Renal cortex interstitium (tissue), 11 donors: ENCODE data around the gene SLC6A5. TPM values are rescaled to one million over a fixed set of nuclear protein-coding genes. Genes with fewer than 3 reads are reported as not detected.
A peak's percentile ranks its signal among the peaks of the same experiment; 100 is the strongest.

Experiments
- DNase-seq, 11 donors: peaks; one replicate each; pipeline ENCODE4 v3.0.0-alpha.2; 2013; ENCODE audit warnings: low read depth in 9 of 11, low spot score in 4 of 11; ENCODE audit errors: extremely low read depth in 1 of 11
- polyA plus RNA-seq, 3 donors: library from polyadenylated mRNA; unstranded; fragments of 120-200 nt; gene quantifications; one replicate each; pipeline ENCODE4 v1.2.1, GENCODE V29; 2013; ENCODE audit not compliant: insufficient read length in 3 of 3

The SLC6A5 gene
- polyA plus RNA-seq, 3 donors: 0.15 to 0.50 (median 0.26) TPM

- DNase-seq: no peak
These were observed 4.9 kb upstream of the SLC6A5 start for GRCh38 chr11:20594274-20595061.

DNA sequence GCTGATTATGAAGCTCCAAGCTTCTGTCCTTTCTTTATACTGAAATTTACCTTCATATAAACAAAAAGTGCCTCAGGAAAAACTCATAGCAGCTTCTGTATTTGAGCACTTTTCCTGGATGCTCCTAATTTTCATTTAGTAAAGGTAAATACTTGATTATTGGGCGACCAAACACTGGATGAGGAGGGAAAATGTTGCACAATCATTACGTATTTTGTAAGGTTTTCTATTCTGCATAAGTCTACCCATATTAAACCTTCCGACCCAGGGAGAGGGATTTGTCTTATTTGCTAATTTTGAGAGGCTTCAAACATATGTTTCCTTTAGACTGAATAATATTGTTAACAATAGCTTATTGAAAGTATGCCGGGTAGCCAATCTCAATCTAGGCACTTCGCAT lies 4.3 kb upstream of the SLC6A5 start:
- DNase-seq: no peak

DNA sequence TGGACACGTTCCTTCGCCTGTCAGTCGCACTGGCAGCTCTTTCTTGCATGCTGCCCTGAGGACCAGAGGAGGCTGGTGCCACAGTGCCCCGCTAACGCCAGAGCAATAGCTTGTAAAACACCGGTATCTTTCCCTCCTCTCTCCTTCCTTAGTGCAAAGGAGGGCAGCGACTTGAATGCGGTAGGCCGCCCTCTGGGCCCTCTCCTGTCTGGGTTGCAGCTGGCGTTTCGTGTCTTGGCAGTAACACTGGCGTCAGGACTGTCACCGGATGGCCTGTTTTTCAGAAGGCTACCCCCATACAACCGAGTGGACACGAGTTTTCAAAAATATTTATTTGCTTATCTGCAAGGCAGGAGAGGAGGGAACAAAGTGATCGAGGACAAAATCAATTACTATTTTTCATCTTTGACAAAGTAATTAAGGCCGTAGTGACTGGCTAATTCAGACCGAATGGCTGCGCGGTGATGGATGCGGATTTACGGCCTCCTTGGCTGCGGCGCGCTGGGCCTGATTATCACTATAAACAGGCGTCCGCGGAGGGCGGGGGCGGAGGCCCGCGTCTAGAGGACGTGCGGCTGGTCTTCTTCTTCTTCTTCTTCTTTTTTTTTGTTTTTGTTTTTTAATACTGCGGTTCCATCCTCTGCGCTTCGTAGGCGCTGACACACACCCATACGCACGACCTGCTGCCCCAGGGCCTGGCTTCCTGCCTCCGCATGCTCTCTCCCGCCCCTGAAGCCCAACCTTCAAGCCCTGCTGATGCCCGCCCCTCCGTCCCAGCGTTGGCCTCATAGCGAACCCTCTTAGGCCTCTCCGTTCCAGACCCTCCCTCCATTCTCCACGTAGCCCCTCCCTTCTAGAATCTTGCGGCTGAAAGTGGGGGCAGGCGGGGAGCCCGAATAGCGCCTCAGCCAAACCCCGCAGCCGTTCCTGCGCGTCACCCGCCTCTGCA lies 2.9 kb upstream of the SLC6A5 start:
- DNase-seq: no peak

- no peak for DNase-seq
These were observed 2.2 kb upstream of the SLC6A5 start for GRCh38 chr11:20597154-20597679.

- no peak for DNase-seq
These were observed 1.5 kb upstream of the SLC6A5 start for GRCh38 chr11:20597680-20598484.

DNA sequence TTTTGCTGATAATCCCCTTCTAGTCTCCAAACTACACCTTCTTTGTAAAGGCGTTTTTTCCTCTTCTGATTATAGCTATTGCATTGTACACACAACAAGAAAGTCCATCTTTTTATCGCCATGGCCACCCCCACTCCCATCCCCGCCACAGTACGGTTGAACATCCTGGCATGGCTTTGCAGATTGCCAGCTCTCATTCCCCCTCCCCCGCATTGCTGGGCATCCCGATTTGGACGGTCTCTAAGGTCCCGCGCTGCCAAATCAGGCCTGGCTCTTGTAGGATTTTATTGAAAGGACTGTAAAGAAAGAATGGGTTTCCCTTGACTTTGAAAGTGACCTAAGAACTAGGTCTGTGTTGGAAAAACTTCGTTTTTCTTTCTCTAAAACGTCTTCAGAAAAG lies 916 bp upstream of the SLC6A5 start:
- DNase-seq: no peak

DNA sequence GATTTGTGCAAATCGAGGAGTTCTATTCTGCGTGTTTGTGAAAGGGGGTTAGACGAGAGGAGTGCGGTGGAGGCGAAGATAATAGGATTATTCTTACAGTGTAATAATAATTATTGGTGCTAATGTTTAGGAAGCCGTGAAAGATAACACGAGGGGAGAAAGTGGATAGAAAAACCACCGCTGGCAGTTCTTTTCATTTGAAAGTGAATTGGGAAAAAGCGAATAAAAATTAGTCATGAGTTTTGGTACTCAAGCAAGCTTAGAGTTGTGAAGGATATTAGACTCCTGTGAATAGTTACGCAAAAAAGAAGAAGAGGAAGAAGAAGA lies 575 bp downstream of the SLC6A5 start:
- no peak for DNase-seq

DNA sequence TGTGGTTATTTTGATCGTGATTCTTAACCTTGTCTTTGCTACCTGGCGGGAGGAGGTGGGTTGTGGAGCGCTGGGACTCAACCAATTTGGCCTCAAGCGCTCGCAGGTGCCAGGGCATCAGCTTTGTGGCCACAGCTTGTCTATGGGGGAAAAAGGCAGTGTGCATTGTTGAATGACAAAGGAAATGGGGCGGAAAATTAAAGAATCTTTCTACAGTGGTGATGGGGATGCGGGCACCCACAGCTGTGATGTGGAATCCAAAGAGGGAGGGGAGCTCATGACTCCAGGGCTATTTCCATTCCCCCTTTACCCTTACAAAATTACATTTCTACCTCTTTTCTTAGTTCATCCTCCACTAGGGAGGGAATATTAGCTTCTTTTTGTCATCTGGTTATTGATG lies 1.1 kb downstream of the SLC6A5 start:
- no peak for DNase-seq

DNA sequence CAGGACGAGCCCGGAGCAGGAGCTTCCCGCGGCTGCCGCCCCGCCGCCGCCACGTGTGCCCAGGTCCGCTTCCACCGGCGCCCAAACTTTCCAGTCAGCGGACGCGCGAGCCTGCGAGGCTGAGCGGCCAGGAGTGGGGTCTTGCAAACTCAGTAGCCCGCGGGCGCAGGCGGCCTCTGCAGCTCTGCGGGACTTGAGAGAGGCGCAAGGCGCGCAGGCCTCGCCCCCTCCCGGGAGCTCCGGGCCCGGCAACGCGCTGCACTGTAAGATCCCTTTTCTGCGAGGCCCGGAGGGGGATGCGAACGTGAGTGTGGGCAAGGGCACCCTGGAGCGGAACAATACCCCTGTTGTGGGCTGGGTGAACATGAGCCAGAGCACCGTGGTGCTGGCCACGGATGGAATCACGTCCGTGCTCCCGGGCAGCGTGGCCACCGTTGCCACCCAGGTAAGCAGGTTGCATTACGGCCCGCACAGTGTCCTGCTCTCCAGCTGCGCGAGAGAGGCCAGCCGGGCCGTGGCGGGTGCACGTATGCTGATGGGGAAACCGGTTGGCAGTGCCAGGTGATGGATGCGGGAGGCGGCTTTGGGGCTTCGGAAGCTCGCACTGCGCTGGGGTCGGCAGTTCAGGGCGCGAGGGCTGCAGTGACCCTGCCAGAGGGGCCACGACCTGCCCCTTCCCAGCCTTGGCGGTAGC lies 2.0 kb downstream of the SLC6A5 start:
- DNase-seq: no peak

- no peak for DNase-seq
These were observed 4.9 kb downstream of the SLC6A5 start for GRCh38 chr11:20604295-20604803.

- no peak for DNase-seq
These were observed 5.6 kb downstream of the SLC6A5 start for GRCh38 chr11:20604864-20605601.

DNA sequence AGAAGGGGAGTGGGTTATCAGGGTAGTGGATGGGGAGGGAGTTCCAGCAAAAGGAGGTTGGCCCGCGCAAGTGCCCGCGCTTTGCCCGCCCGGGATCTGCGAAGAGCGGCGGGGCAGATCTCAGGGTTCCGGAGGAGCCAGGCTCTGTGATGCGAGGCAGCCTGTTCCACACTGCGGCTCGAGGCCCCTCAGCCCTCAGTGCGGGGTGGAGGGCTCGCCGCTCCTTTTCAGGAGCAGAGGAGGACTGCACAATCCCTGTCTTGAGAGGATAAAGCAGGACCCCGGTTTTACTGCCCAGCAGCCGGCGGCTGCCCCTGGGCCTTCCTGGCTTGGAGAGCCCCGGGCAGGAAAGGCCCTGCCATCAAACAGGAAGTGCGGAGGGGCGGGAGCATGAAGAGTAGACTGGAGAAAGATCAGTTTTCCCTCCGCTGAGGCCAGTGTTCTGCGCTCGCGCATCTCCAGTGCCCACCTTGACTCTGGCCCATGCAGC lies 6.2 kb downstream of the SLC6A5 start:
- DNase-seq: no peak

GRCh38 chr11:20608934-20609333 lies 9.5 kb downstream of the SLC6A5 start:
- DNase-seq: no peak

GRCh38 chr11:20609727-20610707 lies 10.6 kb downstream of the SLC6A5 start:
- peak; percentile 42 to 74 (median 58) for DNase-seq

- no peak for DNase-seq
These were observed 11.4 kb downstream of the SLC6A5 start for GRCh38 chr11:20610825-20611224.

DNA sequence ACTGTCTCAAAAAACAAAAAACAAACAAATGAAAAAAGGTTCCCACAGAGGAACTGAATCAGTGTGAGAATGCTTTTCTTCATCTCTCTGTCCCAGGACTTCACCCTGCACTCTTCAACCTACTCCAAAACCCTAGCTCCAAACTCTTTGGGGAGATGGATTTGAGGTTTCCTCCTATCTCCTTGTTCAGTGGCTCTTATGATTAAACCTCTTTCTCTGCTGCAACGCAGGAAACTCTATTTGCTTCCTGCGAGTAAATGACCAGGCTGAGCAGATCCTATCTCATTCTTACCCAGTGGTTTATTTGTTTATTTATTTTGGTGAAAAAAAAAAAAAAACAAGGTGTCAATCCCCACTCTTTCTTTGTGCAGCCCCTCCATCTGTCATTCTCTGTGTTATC lies 12.0 kb downstream of the SLC6A5 start:
- DNase-seq: no peak

DNA sequence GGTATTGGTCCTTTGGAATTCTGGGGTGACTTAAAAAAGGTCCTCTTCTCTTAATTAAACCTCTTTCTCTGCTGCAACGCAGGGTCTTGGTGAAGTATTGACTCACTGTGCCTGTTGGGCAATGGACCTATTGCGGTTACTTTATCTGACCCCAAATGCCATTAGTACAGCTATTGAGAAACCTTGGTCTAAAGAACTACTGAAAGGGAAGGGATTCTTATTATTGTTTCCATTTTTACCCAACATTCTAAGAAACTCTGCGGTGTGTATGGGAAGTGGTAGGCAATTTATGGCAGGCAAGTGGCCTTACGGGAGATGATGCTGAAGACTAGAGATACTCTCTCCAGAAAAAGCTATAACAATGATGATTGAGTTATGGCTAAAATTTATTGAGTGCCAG lies 12.5 kb downstream of the SLC6A5 start:
- no peak for DNase-seq
